Mesothelial cell of epicardium (in vitro differentiated cells): ENCODE results near the gene UBAP1. TPM values are rescaled to one million over a fixed set of nuclear protein-coding genes. Genes with fewer than 3 reads are reported as not detected.
A peak's percentile ranks its signal among the peaks of the same experiment; 100 is the strongest.

ENCODE experiments used
- DNase-seq, 2 experiments: peaks; one replicate each; pipeline ENCODE4 v3.0.0; 2021; ENCODE audit warnings: low spot score in 2 of 2; ENCODE audit not compliant: unreplicated experiment in 2 of 2
- H3K27ac Mint-ChIP-seq: 2 replicates; pipeline ENCODE4 v1.8.0; 2021; ENCODE audit warnings: mixed read lengths
- H3K27me3 Mint-ChIP-seq: 2 replicates; pipeline ENCODE4 v1.8.0; 2021; ENCODE audit warnings: low read depth, mixed read lengths
- H3K36me3 Mint-ChIP-seq: 2 replicates; pipeline ENCODE4 v1.8.0; 2021; ENCODE audit warnings: mixed read lengths
- H3K4me1 Mint-ChIP-seq: 2 replicates; pipeline ENCODE4 v1.8.0; 2021; ENCODE audit warnings: mixed read lengths
- H3K4me3 Mint-ChIP-seq: 2 replicates; pipeline ENCODE4 v1.8.0; 2021; ENCODE audit warnings: mild to moderate bottlenecking, moderate library complexity, mixed read lengths
- H3K9me3 Mint-ChIP-seq: 2 replicates; pipeline ENCODE4 v1.8.0; 2021; ENCODE audit warnings: mixed read lengths
- CTCF ChIP-seq: fragments of 200-600 bp; sonication (generic); IDR thresholded peaks from one replicate; pipeline ENCODE4 v1.5.0; 2021; ENCODE audit warnings: antibody characterized with exemption; ENCODE audit not compliant: unreplicated experiment
- total RNA-seq: library from RNA; stranded (reverse); gene quantifications from 3 replicates; pipeline ENCODE4 v1.2.1, GENCODE V29; 2021

Gene UBAP1
- total RNA-seq, 1 donor from 2014 or later: 38.0 TPM

GRCh38 chr9:34171753-34172535 is 6.9 kb upstream of the UBAP1 start:
- Mint-ChIP-seq H3K36me3 (no peaks in the 10 kb centered on the region), H3K27ac (no peak overlapping the region), H3K4me3 (no peak overlapping the region)

GRCh38 chr9:34176089-34176488 is 2.8 kb upstream of the UBAP1 start:
- TF ChIP-seq CTCF: no peak
- Mint-ChIP-seq H3K27me3 (no peaks in the 10 kb centered on the region), H3K9me3 (no peaks in the 10 kb centered on the region), H3K4me1 (peaks cover 12% of the 10 kb centered on the region), H3K36me3 (no peaks in the 10 kb centered on the region), H3K4me3 (no peak overlapping the region), H3K27ac (no peak overlapping the region)
- no peak for DNase-seq

More at GRCh38 chr9:34171753-34172535, 6.9 kb upstream of the UBAP1 start:
- H3K9me3 Mint-ChIP-seq: no peaks in the 10 kb centered on the region
- H3K4me1 Mint-ChIP-seq: no peaks in the 10 kb centered on the region
- H3K27me3 Mint-ChIP-seq: no peaks in the 10 kb centered on the region
- no peak for DNase-seq
- TF ChIP-seq CTCF: no peak

- no peak for DNase-seq
- no peak for TF ChIP-seq CTCF
- peak overlapping the region; percentile 97 for H3K27ac Mint-ChIP-seq
- H3K27me3 Mint-ChIP-seq: no peaks in the 10 kb centered on the region
- H3K4me1 Mint-ChIP-seq: peaks cover 12% of the 10 kb centered on the region
- H3K9me3 Mint-ChIP-seq: no peaks in the 10 kb centered on the region
- peak overlapping the region; percentile 92 for H3K4me3 Mint-ChIP-seq
- no peaks in the 10 kb centered on the region for H3K36me3 Mint-ChIP-seq
Measured at GRCh38 chr9:34177593-34178435, 1.0 kb upstream of the UBAP1 start.

- Mint-ChIP-seq H3K27ac (peak overlapping the region; percentile 97), H3K27me3 (no peaks in the 10 kb centered on the region), H3K4me1 (peaks cover 12% of the 10 kb centered on the region), H3K36me3 (peaks cover 3% of the 10 kb centered on the region), H3K4me3 (peak overlapping the region; percentile 92), H3K9me3 (no peaks in the 10 kb centered on the region)
- no peak for TF ChIP-seq CTCF
- no peak for DNase-seq
Measured at GRCh38 chr9:34179213-34180136, 632 bp downstream of the UBAP1 start.
